Measurements from ENCODE around the gene UGT1A10.
"Not testable (repeated sequence)": the region's sequence is repeated elsewhere in the genome, so short reads cannot be mapped to it uniquely, and the experiment has no call there.

- TF ChIP-seq CTCF, POLR2A (IDR thresholded peaks at IDR 0.05): not testable (repeated sequence)
Observed at GRCh38 chr2:233646033-233646432, 9.8 kb downstream of the UGT1A10 start.
